D341Med (cell line): ENCODE measurements around the gene CHID1.
A peak's percentile ranks its signal among the peaks of the same experiment; 100 is the strongest.

Experiments
- DNase-seq: peaks from one replicate; pipeline ENCODE4 v3.0.0; 2012; ENCODE audit warnings: low spot score

Gene CHID1

GRCh38 chr11:910044-910588 is 494 bp downstream of the CHID1 start:
- DNase-seq: no peak

GRCh38 chr11:909406-909805 is 1.2 kb downstream of the CHID1 start:
- DNase-seq: no peak

GRCh38 chr11:908273-908672 is 2.3 kb downstream of the CHID1 start:
- DNase-seq: no peak

GRCh38 chr11:907668-908067 is 2.9 kb downstream of the CHID1 start:
- no peak for DNase-seq

- DNase-seq: no peak
Observed at GRCh38 chr11:905952-906351, 4.7 kb downstream of the CHID1 start.

- no peak for DNase-seq
Observed at GRCh38 chr11:904380-904779, 6.2 kb downstream of the CHID1 start.

- no peak for DNase-seq
Observed at GRCh38 chr11:901452-902061, 9.1 kb downstream of the CHID1 start.

GRCh38 chr11:900545-900944 is 10.1 kb downstream of the CHID1 start:
- DNase-seq: no peak

GRCh38 chr11:899724-900123 is 10.9 kb downstream of the CHID1 start:
- DNase-seq: no peak

- DNase-seq: no peak
Observed at GRCh38 chr11:898540-899190, 11.9 kb downstream of the CHID1 start.

GRCh38 chr11:898143-898511 is 12.5 kb downstream of the CHID1 start:
- DNase-seq: peak; percentile 81

- DNase-seq: no peak
Observed at GRCh38 chr11:897253-898142, 13.1 kb downstream of the CHID1 start.

- DNase-seq: no peak
Observed at GRCh38 chr11:895331-896110, 15.1 kb downstream of the CHID1 start.

- DNase-seq: no peak
Observed at GRCh38 chr11:894575-895201, 15.9 kb downstream of the CHID1 start.

- no peak for DNase-seq
Observed at GRCh38 chr11:893008-893654, 17.5 kb downstream of the CHID1 start.

- DNase-seq: peak; percentile 69
Observed at GRCh38 chr11:890794-891540, 19.6 kb downstream of the CHID1 start.

- DNase-seq: no peak
Observed at GRCh38 chr11:889687-890475, 20.7 kb downstream of the CHID1 start.

GRCh38 chr11:889257-889656 is 21.4 kb downstream of the CHID1 start:
- DNase-seq: peak; percentile 81
